HG03039 (cell line): ENCODE data around the gene NRCAM.

Experiments used
- ATAC-seq: cut with Tn5 transposase; IDR thresholded peaks from one replicate; pipeline ENCODE4 v1.9.1; 2021; ENCODE audit warnings: mild to moderate bottlenecking, moderate library complexity; ENCODE audit not compliant: unreplicated experiment

Gene NRCAM

GRCh38 chr7:108108131-108108530 lies 348.1 kb downstream of the NRCAM start:
- ATAC-seq = no peak

GRCh38 chr7:108104324-108104723 lies 351.9 kb downstream of the NRCAM start:
- ATAC-seq = no peak

- no peak for ATAC-seq
Observed at GRCh38 chr7:108103558-108104298, 352.5 kb downstream of the NRCAM start.

- ATAC-seq = no peak
Observed at GRCh38 chr7:108102671-108103312, 353.4 kb downstream of the NRCAM start.

GRCh38 chr7:108101759-108102158 lies 354.5 kb downstream of the NRCAM start:
- no peak for ATAC-seq

- no peak for ATAC-seq
Observed at GRCh38 chr7:108099713-108100112, 356.5 kb downstream of the NRCAM start.

- ATAC-seq = no peak
Observed at GRCh38 chr7:108097703-108098102, 358.5 kb downstream of the NRCAM start.
